ENCODE measurements around the gene EMX2. TPM values are rescaled to one million over a fixed set of nuclear protein-coding genes. Genes with fewer than 3 reads are reported as not detected.

The EMX2 gene
- total and polyA plus RNA-seq, 8 donors = 0.17 to 1.4 (median 0.33) TPM; not detected in 2

DNA sequence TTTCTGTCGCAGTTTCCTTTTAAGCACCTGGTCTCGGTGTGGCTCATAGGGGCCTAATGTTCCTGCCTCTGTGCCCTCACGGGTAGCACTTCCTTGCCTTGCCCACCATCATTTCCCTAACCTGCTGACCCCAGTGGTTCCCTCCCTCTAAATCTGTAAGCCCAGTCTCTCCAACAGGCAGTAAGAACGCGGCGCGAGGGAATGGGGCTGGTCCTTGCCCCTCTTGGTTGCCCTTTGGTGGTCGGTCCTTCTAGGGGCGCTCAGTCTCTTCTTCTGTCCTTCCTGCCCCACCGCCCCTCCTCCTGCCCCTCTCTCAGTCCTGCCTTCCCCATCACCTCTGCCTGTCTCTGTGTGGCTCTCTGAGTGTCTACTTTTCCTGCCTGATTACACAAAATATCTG, 21.2 kb downstream of the EMX2 start:
- Histone ChIP-seq H3K27ac (no peak overlapping the region), H3K27me3 (peaks cover 0 to 80% of the 10 kb centered on the region in 2 donors), H3K4me3 (no peak overlapping the region), H3K9me3 (no peaks in the 10 kb centered on the region), H3K4me1 (no peaks in the 10 kb centered on the region), H3K36me3 (no peaks in the 10 kb centered on the region)
- intact Hi-C loops (cut with DNase I) = no loop called here
- DNase-seq = no peak
- ATAC-seq = no peak
- TF ChIP-seq, protein P1, sequence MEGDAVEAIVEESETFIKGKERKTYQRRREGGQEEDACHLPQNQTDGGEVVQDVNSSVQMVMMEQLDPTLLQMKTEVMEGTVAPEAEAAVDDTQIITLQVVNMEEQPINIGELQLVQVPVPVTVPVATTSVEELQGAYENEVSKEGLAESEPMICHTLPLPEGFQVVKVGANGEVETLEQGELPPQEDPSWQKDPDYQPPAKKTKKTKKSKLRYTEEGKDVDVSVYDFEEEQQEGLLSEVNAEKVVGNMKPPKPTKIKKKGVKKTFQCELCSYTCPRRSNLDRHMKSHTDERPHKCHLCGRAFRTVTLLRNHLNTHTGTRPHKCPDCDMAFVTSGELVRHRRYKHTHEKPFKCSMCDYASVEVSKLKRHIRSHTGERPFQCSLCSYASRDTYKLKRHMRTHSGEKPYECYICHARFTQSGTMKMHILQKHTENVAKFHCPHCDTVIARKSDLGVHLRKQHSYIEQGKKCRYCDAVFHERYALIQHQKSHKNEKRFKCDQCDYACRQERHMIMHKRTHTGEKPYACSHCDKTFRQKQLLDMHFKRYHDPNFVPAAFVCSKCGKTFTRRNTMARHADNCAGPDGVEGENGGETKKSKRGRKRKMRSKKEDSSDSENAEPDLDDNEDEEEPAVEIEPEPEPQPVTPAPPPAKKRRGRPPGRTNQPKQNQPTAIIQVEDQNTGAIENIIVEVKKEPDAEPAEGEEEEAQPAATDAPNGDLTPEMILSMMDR (IDR thresholded peaks at IDR 0.05) = no peak

DNA sequence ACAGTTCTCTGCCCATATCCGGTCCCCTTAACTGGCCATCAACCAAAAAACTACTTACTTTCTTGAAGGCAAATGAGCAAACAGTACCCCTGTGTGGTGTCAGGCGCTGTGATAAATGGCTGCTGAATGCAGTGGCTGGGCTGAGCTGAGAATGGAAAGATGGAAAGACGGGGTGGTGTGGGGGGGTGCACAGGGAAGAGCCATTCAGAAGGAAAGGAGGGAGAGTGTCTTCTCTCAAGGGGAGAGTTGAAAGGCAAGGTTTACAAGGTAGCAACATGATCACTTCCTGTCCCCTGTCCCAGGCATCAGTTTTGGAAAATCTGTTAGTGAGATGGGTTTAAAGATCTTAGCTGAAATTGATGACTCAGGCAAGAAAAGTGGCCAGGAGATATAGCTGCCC, 22.5 kb downstream of the EMX2 start:
- Histone ChIP-seq H3K9me3 (no peaks in the 10 kb centered on the region), H3K4me1 (no peaks in the 10 kb centered on the region), H3K27me3 (peaks cover 0 to 71% of the 10 kb centered on the region in 2 donors), H3K36me3 (no peaks in the 10 kb centered on the region), H3K4me3 (no peak overlapping the region), H3K27ac (no peak overlapping the region)
- intact Hi-C loops (cut with DNase I) = no loop called here
- TF ChIP-seq, protein P1 (IDR thresholded peaks at IDR 0.05) = no peak
- ATAC-seq (no peak), DNase-seq (no peak)

DNA sequence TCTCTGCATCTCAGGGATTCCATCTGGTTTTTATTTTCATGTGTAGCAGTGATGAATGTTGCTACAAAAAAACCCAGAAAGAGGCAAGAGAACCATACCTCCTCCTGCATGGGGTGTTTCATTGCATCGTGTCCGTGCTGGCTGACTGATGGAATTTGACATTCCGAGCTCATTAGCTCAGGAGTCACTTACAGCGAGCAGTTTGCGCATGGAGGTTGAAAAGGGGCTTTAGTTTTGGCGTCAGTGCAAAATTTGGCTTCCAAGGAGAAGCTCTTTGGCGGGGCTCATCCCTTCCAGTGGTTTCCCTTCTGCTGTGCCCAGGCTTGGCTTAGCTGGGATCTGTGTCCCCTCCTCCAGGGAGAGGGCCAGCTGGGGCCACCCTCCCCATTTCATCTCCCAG, 25.8 kb downstream of the EMX2 start:
- Histone ChIP-seq H3K9me3 (no peaks in the 10 kb centered on the region), H3K36me3 (no peaks in the 10 kb centered on the region), H3K4me1 (no peaks in the 10 kb centered on the region), H3K27ac (no peak overlapping the region), H3K4me3 (no peak overlapping the region), H3K27me3 (peaks cover 0 to 70% of the 10 kb centered on the region in 2 donors)
- DNase-seq (no peak), ATAC-seq (no peak)
- intact Hi-C loops (cut with DNase I) = no loop called here
- TF ChIP-seq, protein P1 (IDR thresholded peaks at IDR 0.05) = no peak

DNA sequence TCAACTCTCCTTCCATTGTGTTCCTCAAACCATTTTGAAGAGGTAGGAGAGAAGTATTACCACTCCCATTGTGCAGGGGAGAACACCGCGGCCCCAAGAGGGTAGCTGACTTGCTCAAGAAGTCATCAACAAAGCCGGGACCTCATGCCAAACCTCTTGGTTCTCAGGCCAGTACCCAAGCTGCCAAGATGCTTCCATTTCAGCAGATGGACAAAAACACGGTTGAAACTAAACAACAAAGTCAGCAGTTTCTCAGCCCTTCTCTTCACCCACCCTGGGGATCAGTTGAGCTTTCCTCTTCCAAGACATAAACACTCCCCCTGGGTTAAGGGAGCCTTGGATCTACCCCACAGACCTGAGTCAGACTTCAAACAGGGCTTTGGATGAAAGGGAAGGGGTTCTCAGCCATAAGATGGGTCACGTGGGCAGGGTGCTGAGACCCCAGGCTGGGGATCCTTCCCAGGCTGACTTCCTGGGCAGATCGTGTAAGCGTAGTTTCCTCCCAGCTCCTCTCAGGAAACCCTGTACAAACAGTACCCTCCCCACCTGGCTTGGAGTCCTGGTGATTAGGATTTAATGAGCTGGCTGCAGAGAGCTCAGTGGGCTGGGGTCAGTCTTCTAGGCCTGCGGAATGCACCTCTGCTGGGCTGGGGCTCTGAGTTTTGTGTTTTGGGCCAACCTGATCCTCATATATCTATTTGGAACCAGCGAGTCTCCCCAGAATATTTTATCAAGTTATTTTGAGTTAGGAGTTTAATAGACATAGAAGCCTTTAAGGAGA, 27.3 kb downstream of the EMX2 start:
- DNase-seq = no peak
- intact Hi-C loops (cut with DNase I) = loop anchor here in 1 of 2 donors (10.0 kb wide), 1 partner anchor 115 kb away; no protein-coding TSS in a partner anchor
- Histone ChIP-seq H3K27ac (no peak overlapping the region), H3K4me3 (no peak overlapping the region), H3K27me3 (peaks cover 0 to 73% of the 10 kb centered on the region in 2 donors), H3K9me3 (no peaks in the 10 kb centered on the region), H3K36me3 (no peaks in the 10 kb centered on the region), H3K4me1 (no peaks in the 10 kb centered on the region)
- ATAC-seq = no peak
- TF ChIP-seq, protein P1 (IDR thresholded peaks at IDR 0.05) = no peak

DNA sequence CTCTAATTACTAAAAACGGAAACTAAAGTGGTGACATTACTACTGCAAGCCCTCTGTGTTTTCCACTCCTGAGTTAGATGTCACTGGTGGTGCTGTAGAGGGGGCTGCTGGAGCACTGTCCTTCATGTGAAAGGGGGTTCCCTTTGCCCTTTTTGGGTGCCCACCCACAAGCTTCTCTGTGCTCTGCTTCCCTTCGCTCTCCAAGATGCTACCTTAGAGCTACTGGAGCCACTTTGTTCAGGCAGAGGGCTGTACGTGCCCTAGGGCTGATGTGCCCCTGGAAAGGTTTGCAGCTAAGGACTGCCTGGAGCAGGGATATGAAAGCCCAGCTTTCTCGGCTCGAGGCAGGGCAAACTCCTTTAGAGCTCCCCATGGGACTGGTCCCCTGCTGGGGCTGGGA, 28.3 kb downstream of the EMX2 start:
- TF ChIP-seq, protein P1 (IDR thresholded peaks at IDR 0.05) = no peak
- H3K27ac ChIP-seq = no peak overlapping the region
- intact Hi-C loops (cut with DNase I) = loop anchor here in 1 of 2 donors (10.0 kb wide), 1 partner anchor 114 kb away; no protein-coding TSS in a partner anchor
- ATAC-seq (no peak), DNase-seq (no peak)
- no peaks in the 10 kb centered on the region for H3K4me1 ChIP-seq
- peaks cover 0 to 73% of the 10 kb centered on the region in 2 donors for H3K27me3 ChIP-seq
- no peaks in the 10 kb centered on the region for H3K9me3 ChIP-seq
- no peaks in the 10 kb centered on the region for H3K36me3 ChIP-seq
- no peak overlapping the region for H3K4me3 ChIP-seq
